ENCODE measurements around the gene CASP12.

The CASP12 gene

DNA sequence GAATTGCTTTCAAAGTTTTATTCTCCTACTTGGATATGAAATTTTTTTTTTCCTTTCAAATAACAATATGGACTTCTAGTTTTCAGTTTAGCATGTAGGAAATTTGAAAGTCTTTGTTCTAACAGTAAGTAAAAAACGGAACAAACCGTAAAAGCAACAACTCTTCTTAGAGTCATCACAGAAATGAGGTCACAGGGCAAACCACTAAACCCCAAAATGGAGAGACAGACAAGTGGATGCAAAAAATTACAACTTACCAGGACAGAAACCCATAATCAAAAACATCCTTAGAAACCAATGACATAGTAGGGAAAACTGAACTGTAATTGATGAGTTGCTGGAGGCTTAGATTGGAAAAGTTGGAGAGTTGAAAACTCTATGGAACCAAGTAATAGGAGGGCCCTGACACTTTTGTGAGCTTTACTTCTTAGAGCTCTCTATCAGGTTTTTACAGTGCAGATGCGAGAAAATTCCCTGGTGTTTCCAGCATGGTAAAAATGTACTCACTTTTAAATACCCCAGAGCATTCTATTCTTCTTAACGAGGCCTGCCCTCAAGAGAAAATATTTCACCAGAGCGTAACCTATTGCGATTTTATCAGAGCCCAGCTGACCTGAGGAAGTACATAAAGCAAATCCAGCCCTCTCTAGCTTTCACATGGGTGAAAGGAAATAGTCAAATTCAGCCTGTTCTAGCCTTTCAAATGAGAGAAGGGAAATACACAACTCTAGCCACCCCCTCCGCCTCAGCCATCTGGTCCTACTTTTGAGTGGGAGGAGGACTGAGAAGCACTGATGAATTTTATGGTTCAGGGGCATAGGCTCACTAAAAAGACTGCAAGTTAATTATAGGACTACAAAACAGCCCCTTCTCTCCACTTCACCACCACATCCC, 39.1 kb downstream of the CASP12 start:
- H3K27ac ChIP-seq (ENCODE audit: low read depth, low read length) = no peak overlapping the region
- no peak overlapping the region for H3K9ac ChIP-seq (ENCODE audit: low read length)
- no peaks in the 10 kb centered on the region for H3K9me3 ChIP-seq (ENCODE audit: control insufficient read depth, insufficient read depth, low read depth, low read length)
- peaks cover 2% of the 10 kb centered on the region; the same call in 1 of the 2 replicates for H3K4me1 ChIP-seq (ENCODE audit: control insufficient read depth, insufficient read depth, low read length)
- H3K27me3 ChIP-seq (ENCODE audit: control insufficient read depth, insufficient read depth, low read length) = no peaks in the 10 kb centered on the region
- H3K36me3 ChIP-seq (ENCODE audit: control insufficient read depth, insufficient read depth, low read length) = no peaks in the 10 kb centered on the region
- H3K4me3 ChIP-seq (ENCODE audit: low read depth, low read length) = no peak overlapping the region

- Histone ChIP-seq H3K9ac (ENCODE audit: low read length) (no peak overlapping the region), H3K9me3 (ENCODE audit: control insufficient read depth, insufficient read depth, low read depth, low read length) (no peaks in the 10 kb centered on the region), H3K4me3 (ENCODE audit: low read depth, low read length) (no peak overlapping the region), H3K27me3 (ENCODE audit: control insufficient read depth, insufficient read depth, low read length) (no peaks in the 10 kb centered on the region), H3K27ac (ENCODE audit: low read depth, low read length) (no peak overlapping the region), H3K36me3 (ENCODE audit: control insufficient read depth, insufficient read depth, low read length) (no peaks in the 10 kb centered on the region), H3K4me1 (ENCODE audit: control insufficient read depth, insufficient read depth, low read length) (peaks cover 2% of the 10 kb centered on the region; the same call in 1 of the 2 replicates)
Measured at GRCh38 chr11:104856607-104857006, 41.7 kb downstream of the CASP12 start.

DNA sequence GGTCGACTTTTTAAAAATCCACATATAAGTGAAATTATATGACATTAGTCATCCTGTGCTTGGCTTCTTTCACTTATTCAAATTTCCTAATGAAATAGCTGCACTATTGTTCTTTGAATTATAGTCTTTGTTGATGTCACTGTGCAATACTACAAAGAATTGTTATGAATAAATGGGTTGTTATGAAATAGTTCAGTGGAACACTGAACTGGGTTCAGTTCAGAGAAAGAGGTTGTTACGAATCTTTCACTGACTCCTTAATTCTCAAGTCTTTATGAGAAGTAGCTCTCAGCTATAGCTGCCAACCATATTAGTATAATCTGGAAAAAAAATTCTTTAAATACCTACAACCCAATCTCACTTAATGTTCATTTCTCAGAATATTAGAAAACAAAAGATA, 42.3 kb downstream of the CASP12 start:
- H3K9ac ChIP-seq (ENCODE audit: low read length) = no peak overlapping the region
- no peak overlapping the region for H3K27ac ChIP-seq (ENCODE audit: low read depth, low read length)
- no peak overlapping the region for H3K4me3 ChIP-seq (ENCODE audit: low read depth, low read length)
- H3K9me3 ChIP-seq (ENCODE audit: control insufficient read depth, insufficient read depth, low read depth, low read length) = no peaks in the 10 kb centered on the region
- peaks cover 2% of the 10 kb centered on the region; the same call in 1 of the 2 replicates for H3K4me1 ChIP-seq (ENCODE audit: control insufficient read depth, insufficient read depth, low read length)
- H3K36me3 ChIP-seq (ENCODE audit: control insufficient read depth, insufficient read depth, low read length) = no peaks in the 10 kb centered on the region
- H3K27me3 ChIP-seq (ENCODE audit: control insufficient read depth, insufficient read depth, low read length) = no peaks in the 10 kb centered on the region

GRCh38 chr11:104853276-104853675, 45.0 kb downstream of the CASP12 start:
- H3K36me3 ChIP-seq (ENCODE audit: control insufficient read depth, insufficient read depth, low read length) = no peaks in the 10 kb centered on the region
- H3K27ac ChIP-seq (ENCODE audit: low read depth, low read length) = no peak overlapping the region
- H3K9me3 ChIP-seq (ENCODE audit: control insufficient read depth, insufficient read depth, low read depth, low read length) = no peaks in the 10 kb centered on the region
- peaks cover 2% of the 10 kb centered on the region; the same call in 1 of the 2 replicates for H3K4me1 ChIP-seq (ENCODE audit: control insufficient read depth, insufficient read depth, low read length)
- H3K27me3 ChIP-seq (ENCODE audit: control insufficient read depth, insufficient read depth, low read length) = no peaks in the 10 kb centered on the region
- no peak overlapping the region for H3K9ac ChIP-seq (ENCODE audit: low read length)
- no peak overlapping the region for H3K4me3 ChIP-seq (ENCODE audit: low read depth, low read length)

GRCh38 chr11:104852811-104853210, 45.4 kb downstream of the CASP12 start:
- Histone ChIP-seq H3K9ac (ENCODE audit: low read length) (no peak overlapping the region), H3K9me3 (ENCODE audit: control insufficient read depth, insufficient read depth, low read depth, low read length) (no peaks in the 10 kb centered on the region), H3K4me1 (ENCODE audit: control insufficient read depth, insufficient read depth, low read length) (peaks cover 2% of the 10 kb centered on the region; the same call in 1 of the 2 replicates), H3K27me3 (ENCODE audit: control insufficient read depth, insufficient read depth, low read length) (no peaks in the 10 kb centered on the region), H3K36me3 (ENCODE audit: control insufficient read depth, insufficient read depth, low read length) (no peaks in the 10 kb centered on the region), H3K4me3 (ENCODE audit: low read depth, low read length) (no peak overlapping the region), H3K27ac (ENCODE audit: low read depth, low read length) (no peak overlapping the region)

- H3K9me3 ChIP-seq (ENCODE audit: control insufficient read depth, insufficient read depth, low read depth, low read length) = no peaks in the 10 kb centered on the region
- H3K4me3 ChIP-seq (ENCODE audit: low read depth, low read length) = no peak overlapping the region
- no peak overlapping the region for H3K9ac ChIP-seq (ENCODE audit: low read length)
- no peak overlapping the region for H3K27ac ChIP-seq (ENCODE audit: low read depth, low read length)
- no peaks in the 10 kb centered on the region; the same call in 1 of the 2 replicates for H3K4me1 ChIP-seq (ENCODE audit: control insufficient read depth, insufficient read depth, low read length)
- no peaks in the 10 kb centered on the region for H3K36me3 ChIP-seq (ENCODE audit: control insufficient read depth, insufficient read depth, low read length)
- H3K27me3 ChIP-seq (ENCODE audit: control insufficient read depth, insufficient read depth, low read length) = no peaks in the 10 kb centered on the region
Measured at GRCh38 chr11:104846216-104846615, 52.0 kb downstream of the CASP12 start.

DNA sequence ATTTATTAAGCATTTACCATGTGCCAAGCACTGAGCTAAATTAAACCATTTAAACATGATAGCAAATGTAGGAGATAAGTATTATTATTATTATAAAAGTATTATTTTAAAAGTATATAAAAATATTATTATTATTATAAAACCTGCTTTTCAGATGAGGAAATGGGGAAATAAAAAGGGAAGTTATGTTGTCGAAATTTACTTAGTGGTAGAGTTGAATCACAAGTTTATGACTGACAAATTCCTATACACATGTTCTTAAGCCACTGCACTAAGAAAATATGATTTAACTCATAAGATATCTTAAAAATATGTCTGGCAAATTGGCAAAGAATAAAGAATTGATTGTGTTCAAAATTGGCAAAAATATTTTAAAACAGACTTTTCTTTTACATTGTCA, 53.8 kb downstream of the CASP12 start:
- no peaks in the 10 kb centered on the region for H3K27me3 ChIP-seq (ENCODE audit: control insufficient read depth, insufficient read depth, low read length)
- H3K4me3 ChIP-seq (ENCODE audit: low read depth, low read length) = no peak overlapping the region
- H3K4me1 ChIP-seq (ENCODE audit: control insufficient read depth, insufficient read depth, low read length) = no peaks in the 10 kb centered on the region; the same call in 1 of the 2 replicates
- no peaks in the 10 kb centered on the region for H3K36me3 ChIP-seq (ENCODE audit: control insufficient read depth, insufficient read depth, low read length)
- no peak overlapping the region for H3K27ac ChIP-seq (ENCODE audit: low read depth, low read length)
- no peak overlapping the region for H3K9ac ChIP-seq (ENCODE audit: low read length)
- H3K9me3 ChIP-seq (ENCODE audit: control insufficient read depth, insufficient read depth, low read depth, low read length) = no peaks in the 10 kb centered on the region

GRCh38 chr11:104843150-104843836, 55.0 kb downstream of the CASP12 start:
- H3K27ac ChIP-seq (ENCODE audit: low read depth, low read length) = no peak overlapping the region
- H3K4me1 ChIP-seq (ENCODE audit: control insufficient read depth, insufficient read depth, low read length) = no peaks in the 10 kb centered on the region; the same call in 1 of the 2 replicates
- no peak overlapping the region for H3K9ac ChIP-seq (ENCODE audit: low read length)
- no peaks in the 10 kb centered on the region for H3K36me3 ChIP-seq (ENCODE audit: control insufficient read depth, insufficient read depth, low read length)
- H3K27me3 ChIP-seq (ENCODE audit: control insufficient read depth, insufficient read depth, low read length) = no peaks in the 10 kb centered on the region
- peaks cover 4% of the 10 kb centered on the region for H3K9me3 ChIP-seq (ENCODE audit: control insufficient read depth, insufficient read depth, low read depth, low read length)
- H3K4me3 ChIP-seq (ENCODE audit: low read depth, low read length) = no peak overlapping the region

DNA sequence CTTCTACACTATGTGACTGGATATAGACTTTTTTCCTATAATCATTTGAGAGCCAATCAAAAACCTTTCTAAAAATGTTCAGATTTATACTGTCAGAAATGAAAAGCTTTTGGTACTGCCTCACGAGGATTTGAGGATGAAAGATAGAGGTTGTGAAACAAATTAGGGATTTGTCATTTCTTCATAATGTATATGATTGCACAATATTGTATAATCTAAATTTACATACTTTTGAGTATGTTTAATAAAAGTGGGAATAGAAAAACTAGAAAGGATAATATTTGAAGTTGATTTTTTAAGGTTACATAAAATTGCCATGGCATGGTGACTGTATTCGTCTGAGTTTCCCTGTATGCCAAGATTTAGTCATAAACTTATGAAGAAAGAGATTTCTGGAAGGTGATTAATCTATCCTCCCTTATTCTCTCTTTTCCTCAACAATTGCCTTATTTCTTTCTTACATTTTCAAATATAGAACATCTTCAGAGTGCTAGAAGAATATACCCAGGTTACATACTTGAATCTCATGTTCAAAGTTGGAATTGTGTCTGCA, 56.2 kb downstream of the CASP12 start:
- H3K9me3 ChIP-seq (ENCODE audit: control insufficient read depth, insufficient read depth, low read depth, low read length) = peaks cover 4% of the 10 kb centered on the region
- H3K9ac ChIP-seq (ENCODE audit: low read length) = no peak overlapping the region
- no peak overlapping the region for H3K27ac ChIP-seq (ENCODE audit: low read depth, low read length)
- H3K4me3 ChIP-seq (ENCODE audit: low read depth, low read length) = no peak overlapping the region
- no peaks in the 10 kb centered on the region for H3K27me3 ChIP-seq (ENCODE audit: control insufficient read depth, insufficient read depth, low read length)
- no peaks in the 10 kb centered on the region; the same call in 1 of the 2 replicates for H3K4me1 ChIP-seq (ENCODE audit: control insufficient read depth, insufficient read depth, low read length)
- no peaks in the 10 kb centered on the region for H3K36me3 ChIP-seq (ENCODE audit: control insufficient read depth, insufficient read depth, low read length)

DNA sequence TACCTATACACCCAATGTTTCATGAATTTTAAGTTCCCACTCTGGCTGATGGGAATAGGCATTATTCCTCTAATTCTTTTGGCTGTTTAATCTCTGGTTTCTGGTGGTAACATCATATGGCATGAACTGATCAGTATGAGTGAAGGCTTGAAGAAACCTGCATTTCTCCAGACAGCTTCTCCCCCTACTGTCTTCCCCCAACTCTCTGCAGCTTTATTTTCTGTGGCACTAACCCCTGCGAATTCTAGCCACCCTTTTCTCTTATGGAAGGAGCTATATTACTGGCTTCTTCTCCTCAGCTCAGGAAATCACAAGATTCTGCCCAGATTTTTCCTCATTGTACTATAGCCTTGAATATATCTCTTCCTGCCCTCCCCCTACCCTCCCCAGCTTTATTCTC, 57.1 kb downstream of the CASP12 start:
- Histone ChIP-seq H3K4me3 (ENCODE audit: low read depth, low read length) (no peak overlapping the region), H3K4me1 (ENCODE audit: control insufficient read depth, insufficient read depth, low read length) (no peaks in the 10 kb centered on the region; the same call in 1 of the 2 replicates), H3K27ac (ENCODE audit: low read depth, low read length) (no peak overlapping the region), H3K27me3 (ENCODE audit: control insufficient read depth, insufficient read depth, low read length) (no peaks in the 10 kb centered on the region), H3K9me3 (ENCODE audit: control insufficient read depth, insufficient read depth, low read depth, low read length) (peaks cover 4% of the 10 kb centered on the region), H3K9ac (ENCODE audit: low read length) (no peak overlapping the region), H3K36me3 (ENCODE audit: control insufficient read depth, insufficient read depth, low read length) (no peaks in the 10 kb centered on the region)

Measured in HUES6 (cell line).